Measurements from ENCODE around the gene ZNF205. TPM values are rescaled to one million over a fixed set of nuclear protein-coding genes. Genes with fewer than 3 reads are reported as not detected.

Gene ZNF205
- total RNA-seq, 1 donor from 2014 or later: 22.8 TPM

GRCh38 chr16:3147046-3147756 is 34.8 kb downstream of the ZNF205 start:
- peaks cover 27% of the 10 kb centered on the region for H3K27me3 Mint-ChIP-seq (ENCODE audit: unreplicated experiment)
- H3K27ac Mint-ChIP-seq (ENCODE audit: unreplicated experiment): no peak overlapping the region
- no peaks in the 10 kb centered on the region for H3K9me3 Mint-ChIP-seq (ENCODE audit: unreplicated experiment)
- peaks cover 9% of the 10 kb centered on the region for H3K36me3 Mint-ChIP-seq (ENCODE audit: low read depth, unreplicated experiment)
- H3K4me3 Mint-ChIP-seq (ENCODE audit: unreplicated experiment): no peak overlapping the region
- DNase-seq (ENCODE audit: low spot score): no peak
- TF ChIP-seq CTCF (IDR thresholded peaks at IDR 0.05; ENCODE audit: unreplicated experiment): no peak
- H3K4me1 Mint-ChIP-seq (ENCODE audit: unreplicated experiment): peaks cover 5% of the 10 kb centered on the region

- Mint-ChIP-seq H3K9me3 (ENCODE audit: unreplicated experiment) (no peaks in the 10 kb centered on the region), H3K36me3 (ENCODE audit: low read depth, unreplicated experiment) (peaks cover 9% of the 10 kb centered on the region), H3K27ac (ENCODE audit: unreplicated experiment) (no peak overlapping the region), H3K4me1 (ENCODE audit: unreplicated experiment) (peaks cover 10% of the 10 kb centered on the region), H3K27me3 (ENCODE audit: unreplicated experiment) (peaks cover 29% of the 10 kb centered on the region), H3K4me3 (ENCODE audit: unreplicated experiment) (no peak overlapping the region)
- no peak for DNase-seq (ENCODE audit: low spot score)
- no peak for TF ChIP-seq CTCF (IDR thresholded peaks at IDR 0.05; ENCODE audit: unreplicated experiment)
Measured at GRCh38 chr16:3147757-3148104, 35.3 kb downstream of the ZNF205 start.

- H3K4me1 Mint-ChIP-seq (ENCODE audit: unreplicated experiment): peaks cover 11% of the 10 kb centered on the region
- no peak for DNase-seq (ENCODE audit: low spot score)
- H3K36me3 Mint-ChIP-seq (ENCODE audit: low read depth, unreplicated experiment): peaks cover 7% of the 10 kb centered on the region
- H3K9me3 Mint-ChIP-seq (ENCODE audit: unreplicated experiment): no peaks in the 10 kb centered on the region
- H3K4me3 Mint-ChIP-seq (ENCODE audit: unreplicated experiment): no peak overlapping the region
- peaks cover 31% of the 10 kb centered on the region for H3K27me3 Mint-ChIP-seq (ENCODE audit: unreplicated experiment)
- no peak for TF ChIP-seq CTCF (IDR thresholded peaks at IDR 0.05; ENCODE audit: unreplicated experiment)
- H3K27ac Mint-ChIP-seq (ENCODE audit: unreplicated experiment): no peak overlapping the region
Measured at GRCh38 chr16:3148256-3149192, 36.1 kb downstream of the ZNF205 start.

GRCh38 chr16:3149193-3149530 is 36.8 kb downstream of the ZNF205 start:
- TF ChIP-seq CTCF (IDR thresholded peaks at IDR 0.05; ENCODE audit: unreplicated experiment): no peak
- Mint-ChIP-seq H3K9me3 (ENCODE audit: unreplicated experiment) (no peaks in the 10 kb centered on the region), H3K27me3 (ENCODE audit: unreplicated experiment) (peaks cover 31% of the 10 kb centered on the region), H3K4me1 (ENCODE audit: unreplicated experiment) (peaks cover 11% of the 10 kb centered on the region), H3K36me3 (ENCODE audit: low read depth, unreplicated experiment) (peaks cover 6% of the 10 kb centered on the region), H3K4me3 (ENCODE audit: unreplicated experiment) (no peak overlapping the region), H3K27ac (ENCODE audit: unreplicated experiment) (peak overlapping the region; percentile 13)
- no peak for DNase-seq (ENCODE audit: low spot score)
